ENCODE results near the gene SP5.

DNA sequence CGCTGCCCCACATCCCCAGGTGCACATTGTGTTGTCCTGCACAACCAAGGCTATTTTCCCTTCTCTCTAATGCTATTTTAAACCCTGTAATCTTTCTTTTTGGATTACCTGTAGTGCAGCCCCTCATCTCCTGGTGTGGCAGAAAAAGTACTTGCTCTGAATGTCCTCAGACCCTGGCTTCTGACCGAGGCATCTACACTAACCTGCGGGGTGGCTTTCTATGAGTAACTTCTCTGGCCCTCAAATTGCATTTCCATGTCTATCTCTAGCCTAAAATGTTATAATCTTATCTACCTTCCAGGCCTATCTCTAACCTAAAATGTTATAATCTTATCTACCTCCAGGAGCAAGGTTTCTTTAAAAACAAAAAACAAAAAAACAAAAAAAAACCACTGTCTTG, 18.2 kb upstream of the SP5 start:
- TF ChIP-seq POLR2A (IDR thresholded peaks at IDR 0.05): no peak
- TF ChIP-seq, protein P1, sequence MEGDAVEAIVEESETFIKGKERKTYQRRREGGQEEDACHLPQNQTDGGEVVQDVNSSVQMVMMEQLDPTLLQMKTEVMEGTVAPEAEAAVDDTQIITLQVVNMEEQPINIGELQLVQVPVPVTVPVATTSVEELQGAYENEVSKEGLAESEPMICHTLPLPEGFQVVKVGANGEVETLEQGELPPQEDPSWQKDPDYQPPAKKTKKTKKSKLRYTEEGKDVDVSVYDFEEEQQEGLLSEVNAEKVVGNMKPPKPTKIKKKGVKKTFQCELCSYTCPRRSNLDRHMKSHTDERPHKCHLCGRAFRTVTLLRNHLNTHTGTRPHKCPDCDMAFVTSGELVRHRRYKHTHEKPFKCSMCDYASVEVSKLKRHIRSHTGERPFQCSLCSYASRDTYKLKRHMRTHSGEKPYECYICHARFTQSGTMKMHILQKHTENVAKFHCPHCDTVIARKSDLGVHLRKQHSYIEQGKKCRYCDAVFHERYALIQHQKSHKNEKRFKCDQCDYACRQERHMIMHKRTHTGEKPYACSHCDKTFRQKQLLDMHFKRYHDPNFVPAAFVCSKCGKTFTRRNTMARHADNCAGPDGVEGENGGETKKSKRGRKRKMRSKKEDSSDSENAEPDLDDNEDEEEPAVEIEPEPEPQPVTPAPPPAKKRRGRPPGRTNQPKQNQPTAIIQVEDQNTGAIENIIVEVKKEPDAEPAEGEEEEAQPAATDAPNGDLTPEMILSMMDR (IDR thresholded peaks at IDR 0.05 in 8 of 11, conservative IDR thresholded peaks at IDR 0.05 in 3 of 11): no peak
- no peak for TF ChIP-seq POLR2AphosphoS5 (IDR thresholded peaks at IDR 0.05)
